NB4 (cell line): ENCODE data around the gene ABCC8.

Experiments
- DNase-seq: peaks from one replicate; pipeline ENCODE4 v3.0.0; 2010; ENCODE audit warnings: low read depth
- H3K4me3 ChIP-seq: one replicate; pipeline ENCODE4 v1.5.1; 2011; ENCODE audit warnings: mild to moderate bottlenecking, low read depth, low read length, moderate library complexity
- CTCF ChIP-seq: IDR thresholded peaks from one replicate; pipeline ENCODE4 v1.5.1; 2012; ENCODE audit warnings: low read depth, low read length
- MAX ChIP-seq: IDR thresholded peaks from 2 replicates; pipeline ENCODE4 v1.6.1; 2011; ENCODE audit warnings: low read depth, low read length
- MYC ChIP-seq: IDR thresholded peaks from 2 replicates; pipeline ENCODE4 v1.6.1; 2011; ENCODE audit warnings: low read depth, low read length
- POLR2A ChIP-seq: IDR thresholded peaks from 2 replicates; pipeline ENCODE4 v1.6.1; 2011; ENCODE audit warnings: mild to moderate bottlenecking; ENCODE audit not compliant: insufficient read length; ENCODE audit errors: extremely low read depth

ABCC8 gene

GRCh38 chr11:17515443-17516176, 39.0 kb upstream of the ABCC8 start:
- no peak overlapping the region for H3K4me3 ChIP-seq
- no peak for DNase-seq
- TF ChIP-seq POLR2A (no peak), MAX (no peak), CTCF (no peak), MYC (no peak)

GRCh38 chr11:17514476-17514875, 37.8 kb upstream of the ABCC8 start:
- TF ChIP-seq MYC (no peak), CTCF (no peak), POLR2A (no peak), MAX (no peak)
- no peak for DNase-seq
- no peak overlapping the region for H3K4me3 ChIP-seq

GRCh38 chr11:17513853-17514252, 37.2 kb upstream of the ABCC8 start:
- H3K4me3 ChIP-seq: no peak overlapping the region
- no peak for DNase-seq
- no peak for TF ChIP-seq MAX
- no peak for TF ChIP-seq MYC
- TF ChIP-seq POLR2A: no peak
- no peak for TF ChIP-seq CTCF

GRCh38 chr11:17512101-17512500, 35.5 kb upstream of the ABCC8 start:
- H3K4me3 ChIP-seq: no peak overlapping the region
- TF ChIP-seq POLR2A (no peak), CTCF (no peak), MYC (no peak)
- no peak for DNase-seq

- DNase-seq: no peak
- H3K4me3 ChIP-seq: no peak overlapping the region
- TF ChIP-seq MYC (no peak), MAX (no peak), CTCF (no peak), POLR2A (no peak)
Measured at GRCh38 chr11:17511571-17511970, 34.9 kb upstream of the ABCC8 start.
